CD4-positive, CD25-positive, alpha-beta regulatory T cell (primary cell): ENCODE results near the gene TUBGCP2. TPM values are rescaled to one million over a fixed set of nuclear protein-coding genes. Genes with fewer than 3 reads are reported as not detected.

Experiments used
- ATAC-seq, 2 donors: fragments of 150-1000 bp; cut with Tn5 transposase; one replicate each; pipeline ENCODE4 v1.10.0; 2021; ENCODE audit warnings: low read depth in 2 of 2, moderate number of reproducible peaks in 2 of 2, moderate library complexity in 1 of 2
- DNase-seq, 3 donors: peaks; one replicate each; pipeline versions ENCODE4 v3.0.0 to v3.0.0-alpha.2; 2012 to 2022; ENCODE audit warnings: mixed read lengths in 1 of 3
- H3K27ac ChIP-seq: one replicate; pipeline ENCODE4 v1.7.0; 2013; ENCODE audit warnings: mild to moderate bottlenecking, low read length; ENCODE audit not compliant: insufficient read depth, poor library complexity, severe bottlenecking
- H3K27me3 ChIP-seq: one replicate; pipeline ENCODE4 v1.7.0; 2013; ENCODE audit warnings: low read length; ENCODE audit not compliant: control insufficient read depth, insufficient read depth
- H3K36me3 ChIP-seq: one replicate; pipeline ENCODE4 v1.7.0; 2013; ENCODE audit warnings: mild to moderate bottlenecking, low read length, moderate library complexity; ENCODE audit not compliant: control insufficient read depth, insufficient read depth
- H3K4me1 ChIP-seq: 2 replicates; pipeline ENCODE4 v1.7.0; 2013; ENCODE audit warnings: mild to moderate bottlenecking, low read length; ENCODE audit not compliant: insufficient read depth, control insufficient read depth, poor library complexity, severe bottlenecking
- H3K4me3 ChIP-seq: one replicate; pipeline ENCODE4 v1.7.0; 2013; ENCODE audit warnings: low read depth, mild to moderate bottlenecking, low read length, moderate library complexity
- H3K9me3 ChIP-seq, 2 experiments: 1 replicate in 1 of 2; 2 replicates in 1 of 2; pipeline ENCODE4 v1.7.0; 2013; ENCODE audit warnings: low read length in 2 of 2, mild to moderate bottlenecking in 1 of 2, moderate library complexity in 1 of 2; ENCODE audit not compliant: control insufficient read depth in 2 of 2
- H3K27ac Mint-ChIP-seq, 3 donors: one replicate each; pipeline ENCODE4 v1.8.0; 2020 to 2022; ENCODE audit warnings: mild to moderate bottlenecking in 3 of 3, mixed read lengths in 3 of 3, moderate library complexity in 2 of 3
- H3K27me3 Mint-ChIP-seq: one replicate; pipeline ENCODE4 v1.8.0; 2022; ENCODE audit warnings: mild to moderate bottlenecking, mixed read lengths
- H3K36me3 Mint-ChIP-seq: one replicate; pipeline ENCODE4 v1.8.0; 2020; ENCODE audit warnings: mixed read lengths
- H3K4me1 Mint-ChIP-seq, 4 donors: one replicate each; pipeline ENCODE4 v1.8.0; 2020 to 2022; ENCODE audit warnings: mixed read lengths in 4 of 4, mild to moderate bottlenecking in 1 of 4
- H3K4me3 Mint-ChIP-seq, 4 donors: one replicate each; pipeline ENCODE4 v1.8.0; 2020 to 2022; ENCODE audit warnings: mild to moderate bottlenecking in 4 of 4, mixed read lengths in 4 of 4, moderate library complexity in 3 of 4
- H3K9me3 Mint-ChIP-seq, 7 donors: one replicate each; pipeline ENCODE4 v1.8.0; 2020 to 2022; ENCODE audit warnings: mixed read lengths in 7 of 7, mild to moderate bottlenecking in 3 of 7, moderate library complexity in 2 of 7
- polyA plus RNA-seq, 4 donors: library from polyadenylated mRNA; unstranded; fragments of 300-500 nt; fragmentation: Illumina TruSeq; gene quantifications; one replicate each; pipeline ENCODE4 v1.2.3, GENCODE V29; 2021
- total RNA-seq: library from RNA; stranded (reverse); gene quantifications from one replicate; pipeline ENCODE4 v1.2.3, GENCODE V29; 2022

Gene TUBGCP2
- total and polyA plus RNA-seq, 5 donors from 2014 or later = 23.5 to 73.8 (median 31.7) TPM

DNA sequence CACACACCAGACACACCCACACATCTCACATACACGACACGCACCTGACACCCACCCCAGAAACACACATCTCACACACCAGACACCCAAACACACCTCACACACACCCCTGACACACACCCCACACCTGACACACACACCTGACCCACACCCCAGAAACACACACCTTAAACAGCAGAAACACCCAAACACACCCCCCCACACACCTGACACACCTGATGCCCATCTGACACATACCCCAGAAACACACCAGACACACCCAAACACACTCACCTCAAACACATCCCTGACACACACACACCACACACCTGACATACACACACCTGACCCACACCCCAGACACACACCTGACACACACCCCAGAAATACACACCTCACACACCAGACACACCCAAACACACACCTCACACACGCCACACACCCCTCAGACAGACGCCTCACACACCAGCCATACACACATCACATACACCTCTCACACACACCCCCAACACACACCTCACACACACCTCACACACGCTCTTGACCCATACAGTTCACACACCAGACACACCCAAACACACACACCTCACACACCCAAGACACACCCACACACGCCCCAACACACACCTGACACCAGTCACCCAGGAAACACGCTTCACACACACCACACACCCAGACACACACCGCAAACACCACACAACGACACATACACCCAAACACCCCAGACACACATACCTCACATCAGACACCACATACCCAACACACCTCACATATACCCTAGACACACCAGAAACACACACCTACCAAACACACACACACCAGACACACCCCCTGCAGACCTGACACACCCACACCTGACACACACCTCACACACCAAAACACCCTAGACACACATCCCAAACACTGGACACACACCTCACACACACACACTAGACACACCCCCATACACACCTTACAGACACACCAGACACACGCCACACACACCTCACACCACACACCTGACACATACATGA, 29.7 kb upstream of the TUBGCP2 start:
- Histone ChIP-seq H3K9me3 (no peaks in the 10 kb centered on the region), H3K27me3 (no peaks in the 10 kb centered on the region), H3K27ac (no peak overlapping the region), H3K4me3 (no peak overlapping the region), H3K36me3 (no peaks in the 10 kb centered on the region), H3K4me1 (peaks cover 32% of the 10 kb centered on the region)
- H3K27me3 Mint-ChIP-seq = peaks cover 4% of the 10 kb centered on the region
- ATAC-seq = no peak
- H3K9me3 Mint-ChIP-seq = no peaks in the 10 kb centered on the region
- H3K4me3 Mint-ChIP-seq = no peak overlapping the region
- H3K4me1 Mint-ChIP-seq = peaks cover 0 to 4% (median 0%) of the 10 kb centered on the region in 4 donors
- no peaks in the 10 kb centered on the region for H3K36me3 Mint-ChIP-seq
- no peak for DNase-seq
- H3K27ac Mint-ChIP-seq = no peak overlapping the region

DNA sequence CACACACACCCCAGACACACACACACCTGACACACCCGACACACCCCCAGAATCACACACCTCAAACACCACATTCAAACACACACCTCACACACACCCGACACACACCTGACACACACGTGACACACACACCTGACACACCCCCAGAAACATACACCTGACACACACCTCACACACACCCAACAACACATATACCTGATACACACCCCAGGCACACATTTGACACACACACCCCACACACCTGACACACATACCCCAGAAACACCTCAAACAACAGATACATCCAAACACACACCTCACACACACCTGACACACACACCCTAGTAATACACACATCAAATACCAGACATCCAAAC, 28.7 kb upstream of the TUBGCP2 start:
- no peaks in the 10 kb centered on the region for H3K27me3 ChIP-seq
- no peaks in the 10 kb centered on the region for H3K9me3 Mint-ChIP-seq

DNA sequence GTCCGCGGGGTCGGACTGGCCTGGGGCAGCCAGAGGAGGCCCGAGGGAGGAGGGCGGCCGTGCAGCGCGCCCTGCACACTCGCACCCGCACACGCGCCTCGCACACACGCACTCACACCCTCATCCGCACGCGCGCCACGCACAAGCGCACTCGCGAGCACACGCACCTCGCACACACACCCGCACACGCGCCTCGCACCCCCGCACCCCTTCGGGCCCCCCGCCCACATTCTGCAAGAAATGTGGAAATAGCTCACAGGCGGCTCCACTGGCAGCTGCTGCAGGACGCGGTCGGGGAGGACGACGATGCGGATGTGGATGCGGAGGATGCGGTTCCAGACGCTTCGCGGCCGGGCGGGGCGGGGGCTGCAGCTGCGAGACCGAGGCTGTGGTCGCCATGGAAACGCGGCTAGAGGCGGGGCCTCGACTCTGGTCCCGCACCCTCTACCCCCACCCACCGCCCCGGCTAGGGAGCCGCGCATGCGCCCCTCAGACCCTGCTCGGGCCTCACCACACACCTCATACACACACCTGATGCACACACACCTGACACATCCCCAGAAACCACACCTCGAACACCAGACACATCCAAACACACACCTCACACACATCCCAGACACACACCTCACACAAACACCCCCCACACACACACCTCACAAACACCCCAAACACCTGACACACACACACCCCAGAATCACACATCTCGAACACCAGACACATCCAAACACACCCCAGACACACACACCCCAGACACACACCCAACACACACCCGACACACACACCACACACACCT, 28.1 kb upstream of the TUBGCP2 start, which contains the start of gene CALY:
Gene CALY, minus strand, starts transcription at position 320 of the 793 bp plus-strand sequence. CDS start 7,907 bp downstream, outside the sequence.
- peak; percentile 85 to 91 (median 90) for DNase-seq
- peak within 1 kb of the TSS; percentile 84 for H3K27ac ChIP-seq
- peak; percentile 65 to 69 for ATAC-seq
- H3K4me1 ChIP-seq = peaks cover 32% of the 10 kb centered on the region
- peaks cover 0 to 7% (median 3%) of the 10 kb centered on the region in 4 donors for H3K4me1 Mint-ChIP-seq
- H3K9me3 ChIP-seq = no peaks in the 10 kb centered on the region
- H3K27ac Mint-ChIP-seq = peak within 1 kb of the TSS in 2 of 3 donors; percentile 20 to 74
- no peaks in the 10 kb centered on the region for H3K36me3 Mint-ChIP-seq
- H3K36me3 ChIP-seq = no peaks in the 10 kb centered on the region
- H3K9me3 Mint-ChIP-seq = no peaks in the 10 kb centered on the region
- peak within 1 kb of the TSS; percentile 26 for H3K4me3 ChIP-seq
- peak within 1 kb of the TSS in 3 of 4 donors; percentile 44 to 79 (median 77) for H3K4me3 Mint-ChIP-seq
- peaks cover 15% of the 10 kb centered on the region for H3K27me3 Mint-ChIP-seq
- H3K27me3 ChIP-seq = no peaks in the 10 kb centered on the region

More for the DNA sequence above, 28.7 kb upstream of the TUBGCP2 start:
- peaks cover 32% of the 10 kb centered on the region for H3K4me1 ChIP-seq
- H3K9me3 ChIP-seq = no peaks in the 10 kb centered on the region
- peak overlapping the region; percentile 26 for H3K4me3 ChIP-seq
- no peaks in the 10 kb centered on the region for H3K36me3 ChIP-seq
- no peak for ATAC-seq
- no peak overlapping the region for H3K27ac ChIP-seq
- peaks cover 0 to 6% (median 3%) of the 10 kb centered on the region in 4 donors for H3K4me1 Mint-ChIP-seq
- H3K4me3 Mint-ChIP-seq = no peak overlapping the region
- H3K27me3 Mint-ChIP-seq = peaks cover 11% of the 10 kb centered on the region
- DNase-seq = no peak
- H3K36me3 Mint-ChIP-seq = no peaks in the 10 kb centered on the region
- H3K27ac Mint-ChIP-seq = no peak overlapping the region

DNA sequence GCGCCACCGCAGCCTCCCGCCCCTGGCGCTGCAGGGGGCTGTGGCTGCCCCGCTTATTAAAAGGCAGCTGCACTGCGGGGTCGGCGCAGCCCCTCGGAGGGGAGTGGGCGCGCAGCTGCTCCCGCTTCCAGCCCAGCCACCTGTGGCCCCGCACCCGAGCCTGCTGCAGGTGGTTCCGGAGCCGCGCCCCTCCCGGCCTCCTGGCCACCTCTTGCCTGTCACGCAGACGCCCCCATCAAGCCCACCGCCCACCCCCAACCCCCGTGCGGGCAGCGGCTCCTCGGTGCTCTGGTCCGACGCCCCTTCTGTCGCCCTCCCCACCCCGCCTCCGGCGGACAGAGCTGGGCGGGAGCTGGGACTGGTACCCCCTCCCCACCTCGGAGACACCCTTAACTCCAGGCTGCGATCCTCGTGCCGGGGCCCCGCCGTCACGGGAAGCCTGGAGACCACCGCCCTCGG, 27.5 kb upstream of the TUBGCP2 start:
- peak overlapping the region; percentile 84 for H3K27ac ChIP-seq
- no peak overlapping the region for H3K4me3 ChIP-seq
- H3K9me3 ChIP-seq = no peaks in the 10 kb centered on the region
- Mint-ChIP-seq H3K27me3 (peaks cover 18% of the 10 kb centered on the region), H3K4me3 (peak overlapping the region in 1 of 4 donors; percentile 16), H3K27ac (no peak overlapping the region), H3K9me3 (no peaks in the 10 kb centered on the region), H3K36me3 (no peaks in the 10 kb centered on the region), H3K4me1 (peaks cover 0 to 8% (median 3%) of the 10 kb centered on the region in 4 donors)
- ATAC-seq (no peak), DNase-seq (peak in 1 of 3 donors; percentile 21)
- peaks cover 32% of the 10 kb centered on the region for H3K4me1 ChIP-seq
- no peaks in the 10 kb centered on the region for H3K36me3 ChIP-seq
- no peaks in the 10 kb centered on the region for H3K27me3 ChIP-seq

DNA sequence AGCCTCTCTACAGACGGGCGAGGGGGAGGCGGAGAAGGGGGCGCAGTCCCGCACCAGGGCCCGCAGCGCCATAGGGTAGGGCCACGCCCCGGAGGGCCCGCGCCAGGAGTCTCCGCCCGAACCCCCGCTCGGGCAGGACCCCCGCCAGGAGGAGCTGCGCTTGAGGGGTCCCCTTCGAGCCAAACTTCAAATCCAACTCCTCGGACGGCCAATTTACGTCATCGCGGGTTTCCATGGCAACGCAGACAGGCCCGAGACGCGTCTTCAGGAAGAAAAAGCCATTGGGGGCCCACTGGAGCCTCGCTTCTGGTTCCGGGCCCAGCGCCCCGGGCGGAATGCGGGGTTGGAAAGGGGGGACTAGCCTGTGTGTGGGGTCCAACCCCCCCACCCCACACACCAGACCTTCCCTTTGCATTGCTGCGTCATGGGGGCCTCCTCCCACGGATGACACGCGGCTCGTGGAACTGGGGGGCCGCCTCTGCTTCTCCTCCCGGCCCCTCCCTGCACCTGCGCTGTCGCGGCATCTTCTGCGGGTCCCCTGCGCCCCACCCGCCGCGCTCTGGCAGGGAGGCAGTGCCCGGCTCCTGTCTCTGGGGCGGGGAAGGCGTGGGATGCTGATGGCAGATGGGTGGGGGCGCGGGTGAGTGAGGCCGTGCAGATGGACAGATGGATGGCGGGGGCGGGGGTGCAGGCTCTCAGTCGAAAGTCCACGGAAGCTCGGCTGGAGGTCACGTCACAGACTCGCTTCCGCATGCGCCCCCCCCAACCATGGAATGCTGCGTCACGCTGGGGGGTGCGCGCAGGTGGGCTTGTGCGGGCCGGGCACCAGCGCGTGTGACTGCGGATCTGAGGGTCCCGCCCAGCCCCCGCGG, 26.8 kb upstream of the TUBGCP2 start:
- peak; percentile 25 to 35 for ATAC-seq

DNA sequence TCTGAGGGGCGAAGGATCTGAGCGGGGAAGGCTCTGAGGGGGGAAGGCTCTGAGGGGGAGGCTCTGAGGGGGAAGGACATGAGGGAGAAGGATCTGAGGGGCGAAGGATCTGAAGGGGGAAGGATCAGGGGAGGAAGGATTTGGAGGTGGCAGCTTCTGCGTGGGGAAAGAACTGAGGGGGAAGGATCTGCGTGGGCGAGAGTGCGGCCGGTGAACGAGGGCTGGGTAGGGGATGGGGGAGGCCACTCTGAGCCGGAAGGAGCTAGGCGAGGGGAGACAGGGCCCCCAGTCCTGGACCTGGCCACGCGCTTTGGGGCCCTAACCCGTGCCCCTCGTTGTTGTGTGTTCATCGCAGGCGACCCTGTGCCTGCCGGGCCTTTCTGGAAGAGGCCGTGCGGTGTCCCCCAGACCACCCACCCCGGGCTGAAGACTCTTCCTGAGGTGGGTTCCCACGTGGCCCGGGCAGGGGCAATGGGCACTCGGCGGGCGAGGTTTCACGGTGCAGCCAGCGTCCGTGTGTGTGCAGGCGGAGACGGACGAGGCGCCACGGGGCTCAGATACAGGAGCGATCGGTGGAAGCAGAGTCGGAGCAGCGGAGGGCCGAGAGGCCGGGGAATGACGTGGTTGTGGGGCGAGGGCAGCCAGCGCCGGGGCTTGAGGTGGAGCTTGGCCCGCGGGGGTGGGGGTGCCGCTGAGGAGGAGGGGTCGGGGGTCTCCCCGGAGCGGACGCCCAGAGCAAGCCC, 26.0 kb upstream of the TUBGCP2 start:
- H3K36me3 ChIP-seq = no peaks in the 10 kb centered on the region
- H3K9me3 ChIP-seq = no peaks in the 10 kb centered on the region
- DNase-seq (no peak), ATAC-seq (peak in 1 of 2 donors; percentile 29)
- H3K9me3 Mint-ChIP-seq = no peaks in the 10 kb centered on the region
- peak overlapping the region; percentile 84 for H3K27ac ChIP-seq
- H3K27me3 Mint-ChIP-seq = peaks cover 25% of the 10 kb centered on the region
- H3K4me1 ChIP-seq = peaks cover 36% of the 10 kb centered on the region
- peaks cover 0 to 16% (median 6%) of the 10 kb centered on the region in 4 donors for H3K4me1 Mint-ChIP-seq
- no peaks in the 10 kb centered on the region for H3K36me3 Mint-ChIP-seq
- H3K27me3 ChIP-seq = no peaks in the 10 kb centered on the region
- H3K4me3 ChIP-seq = no peak overlapping the region
- H3K4me3 Mint-ChIP-seq = peak overlapping the region; percentile 44 to 91 (median 84)
- peak overlapping the region; percentile 32 to 96 (median 95) for H3K27ac Mint-ChIP-seq

More for the DNA sequence above, 26.8 kb upstream of the TUBGCP2 start:
- Histone ChIP-seq H3K9me3 (no peaks in the 10 kb centered on the region), H3K4me1 (peaks cover 32% of the 10 kb centered on the region), H3K27me3 (no peaks in the 10 kb centered on the region), H3K4me3 (no peak overlapping the region), H3K36me3 (no peaks in the 10 kb centered on the region), H3K27ac (peak overlapping the region; percentile 84)
- Mint-ChIP-seq H3K9me3 (no peaks in the 10 kb centered on the region), H3K27me3 (peaks cover 25% of the 10 kb centered on the region), H3K4me3 (peak overlapping the region; percentile 44 to 91 (median 83)), H3K36me3 (no peaks in the 10 kb centered on the region), H3K27ac (peak overlapping the region in 2 of 3 donors; percentile 32 to 95), H3K4me1 (peaks cover 0 to 13% (median 4%) of the 10 kb centered on the region in 4 donors)
- DNase-seq = peak; percentile 71 to 85 (median 85)
